H9 (cell line): ENCODE results near the gene ARHGEF2. TPM values are rescaled to one million over a fixed set of nuclear protein-coding genes. Genes with fewer than 3 reads are reported as not detected.

Experiments used
- DNase-seq: peaks from one replicate; pipeline ENCODE4 v3.0.0-alpha.2; 2017
- H2AFZ ChIP-seq: one replicate; pipeline ENCODE4 v1.6.1; 2013; ENCODE audit warnings: mild to moderate bottlenecking, low read length, control low read depth, moderate library complexity
- H2AK5ac ChIP-seq: 2 replicates; pipeline ENCODE4 v1.6.1; 2013; ENCODE audit warnings: low read length, control low read depth, mixed read lengths; ENCODE audit not compliant: insufficient read length
- H2BK120ac ChIP-seq: one replicate; pipeline ENCODE4 v1.6.1; 2013; ENCODE audit warnings: low read depth, mild to moderate bottlenecking, low read length, control low read depth, inconsistent platforms; ENCODE audit not compliant: poor library complexity, severe bottlenecking
- H2BK12ac ChIP-seq: 2 replicates; pipeline ENCODE4 v1.6.1; 2013; ENCODE audit warnings: low read length, control low read depth, mixed read lengths, low read depth; ENCODE audit not compliant: insufficient read length
- H2BK15ac ChIP-seq: 2 replicates; pipeline ENCODE4 v1.6.1; 2013; ENCODE audit warnings: low read depth, low read length, control low read depth
- H2BK20ac ChIP-seq: one replicate; pipeline ENCODE4 v1.6.1; 2013; ENCODE audit warnings: low read depth, mild to moderate bottlenecking, low read length, control low read depth, inconsistent platforms; ENCODE audit not compliant: poor library complexity, severe bottlenecking
- H2BK5ac ChIP-seq: 2 replicates; pipeline ENCODE4 v1.6.1; 2013; ENCODE audit warnings: low read length, control low read depth, mixed read lengths; ENCODE audit not compliant: insufficient read length
- H3K14ac ChIP-seq: 2 replicates; pipeline ENCODE4 v1.6.1; 2013; ENCODE audit warnings: low read length, control low read depth; ENCODE audit not compliant: insufficient read depth
- H3K18ac ChIP-seq: 2 replicates; pipeline ENCODE4 v1.6.1; 2013; ENCODE audit warnings: low read depth, mild to moderate bottlenecking, mixed read lengths, low read length, control low read depth; ENCODE audit not compliant: insufficient read length
- H3K23ac ChIP-seq: 2 replicates; pipeline ENCODE4 v1.6.1; 2013; ENCODE audit warnings: low read length, control low read depth, mixed read lengths, low read depth; ENCODE audit not compliant: insufficient read length
- H3K23me2 ChIP-seq: 2 replicates; pipeline ENCODE4 v1.6.1; 2013; ENCODE audit warnings: low read depth, mild to moderate bottlenecking, mixed read lengths, low read length, control low read depth; ENCODE audit not compliant: insufficient read length, poor library complexity, severe bottlenecking
- H3K27ac ChIP-seq: 2 replicates; pipeline ENCODE4 v1.5.1; 2013; ENCODE audit warnings: low read length, control low read depth, mixed read lengths, low read depth; ENCODE audit not compliant: insufficient read length
- H3K27me3 ChIP-seq: 2 replicates; pipeline ENCODE4 v1.6.1; 2013; ENCODE audit warnings: low read length, control low read depth, inconsistent platforms; ENCODE audit not compliant: insufficient read depth
- H3K4ac ChIP-seq: 2 replicates; pipeline ENCODE4 v1.6.1; 2013; ENCODE audit warnings: low read depth, mild to moderate bottlenecking, control low read depth, inconsistent platforms, low read length, moderate library complexity
- H3K4me1 ChIP-seq: 2 replicates; pipeline ENCODE4 v1.6.1; 2013; ENCODE audit warnings: low read length, control low read depth, inconsistent platforms; ENCODE audit not compliant: insufficient read depth
- H3K4me2 ChIP-seq: 2 replicates; pipeline ENCODE4 v1.6.1; 2013; ENCODE audit warnings: low read length, control low read depth, mixed read lengths; ENCODE audit not compliant: insufficient read length, insufficient read depth
- H3K56ac ChIP-seq: 2 replicates; pipeline ENCODE4 v1.6.1; 2013; ENCODE audit warnings: low read depth, mild to moderate bottlenecking, mixed read lengths, low read length, control low read depth; ENCODE audit not compliant: insufficient read length
- H3K79me1 ChIP-seq: 2 replicates; pipeline ENCODE4 v1.6.1; 2013; ENCODE audit warnings: low read depth, mild to moderate bottlenecking, moderate library complexity, low read length, control low read depth, inconsistent platforms; ENCODE audit not compliant: insufficient read depth, poor library complexity, severe bottlenecking
- H3K79me2 ChIP-seq: 2 replicates; pipeline ENCODE4 v1.6.1; 2013; ENCODE audit warnings: low read length, control low read depth, inconsistent platforms; ENCODE audit not compliant: insufficient read depth
- H3K9ac ChIP-seq: 2 replicates; pipeline ENCODE4 v1.6.1; 2013; ENCODE audit warnings: low read length, control low read depth, mixed read lengths; ENCODE audit not compliant: insufficient read length; ENCODE audit errors: extremely low read depth
- H3K9me3 ChIP-seq: one replicate; pipeline ENCODE4 v1.6.1; 2013; ENCODE audit warnings: low read depth, low read length, inconsistent platforms; ENCODE audit not compliant: control insufficient read depth
- H3T11ph ChIP-seq: one replicate; pipeline ENCODE4 v1.6.1; 2013; ENCODE audit warnings: mild to moderate bottlenecking, low read length, control low read depth, inconsistent platforms
- H4K20me1 ChIP-seq: one replicate; pipeline ENCODE4 v1.6.1; 2013; ENCODE audit not compliant: control insufficient read depth, insufficient read length, insufficient read depth
- H4K5ac ChIP-seq: 2 replicates; pipeline ENCODE4 v1.6.1; 2013; ENCODE audit warnings: low read depth, mild to moderate bottlenecking, mixed read lengths, low read length, control low read depth; ENCODE audit not compliant: insufficient read length
- H4K8ac ChIP-seq: replicated peaks from 2 replicates; pipeline ENCODE4 v1.6.1; 2013; ENCODE audit warnings: low read length, control low read depth, mixed read lengths, low read depth; ENCODE audit not compliant: insufficient read length
- H4K91ac ChIP-seq: 2 replicates; pipeline ENCODE4 v1.6.1; 2013; ENCODE audit warnings: low read depth, mild to moderate bottlenecking, moderate library complexity, mixed read lengths, low read length, control low read depth; ENCODE audit not compliant: insufficient read length
- H3K27ac Mint-ChIP-seq, 3 experiments: 2 replicates in 2 of 3; 3 replicates in 1 of 3; pipeline ENCODE4 v1.8.0; 2020 to 2021; ENCODE audit warnings: mixed read lengths in 3 of 3, mild to moderate bottlenecking in 1 of 3, moderate library complexity in 1 of 3
- H3K27me3 Mint-ChIP-seq: 2 replicates; pipeline ENCODE4 v1.8.0; 2021; ENCODE audit warnings: low read depth, mild to moderate bottlenecking, moderate library complexity, mixed read lengths
- H3K36me3 Mint-ChIP-seq, 3 experiments: 2 replicates in 2 of 3; 3 replicates in 1 of 3; pipeline ENCODE4 v1.8.0; 2020 to 2021; ENCODE audit warnings: low read depth in 3 of 3, mixed read lengths in 3 of 3; ENCODE audit not compliant: insufficient read depth in 1 of 3
- H3K4me1 Mint-ChIP-seq, 2 experiments: 2 replicates each; pipeline ENCODE4 v1.8.0; 2020; ENCODE audit warnings: mixed read lengths in 2 of 2
- H3K4me3 Mint-ChIP-seq, 2 experiments: 2 replicates in 1 of 2; 3 replicates in 1 of 2; pipeline ENCODE4 v1.8.0; 2020 to 2021; ENCODE audit warnings: mild to moderate bottlenecking in 2 of 2, mixed read lengths in 2 of 2, moderate library complexity in 1 of 2
- H3K9me3 Mint-ChIP-seq, 2 experiments: 2 replicates in 1 of 2; 3 replicates in 1 of 2; pipeline ENCODE4 v1.8.0; 2020; ENCODE audit warnings: mild to moderate bottlenecking in 2 of 2, mixed read lengths in 2 of 2, moderate library complexity in 1 of 2
- CTCF ChIP-seq: fragments of 200-600 bp; sonication (generic); conservative IDR thresholded peaks from 3 replicates; pipeline ENCODE4 v1.8.0; 2021; ENCODE audit warnings: antibody characterized with exemption, mild to moderate bottlenecking
- WGBS: extraction: QIAGEN DNeasy Blood & Tissue Kit; methylation state at CpG from one replicate; pipeline ENCODE4 v1.1.7; 2013; ENCODE audit warnings: missing lambda C conversion rate, low lambda C conversion rate, mixed read lengths; ENCODE audit not compliant: insufficient read length; ENCODE audit errors: extremely low coverage; 5-methylcytosine and 5-hydroxymethylcytosine counted together
- total RNA-seq: library from RNA; stranded (reverse); gene quantifications from 2 replicates; pipeline ENCODE4 v1.2.1, GENCODE V29; 2021

Gene ARHGEF2
- total RNA-seq, 1 experiment from 2014 or later = 111 TPM

GRCh38 chr1:156001662-156002171 lies 23.4 kb upstream of the ARHGEF2 start:
- H3K4me2 ChIP-seq = no peak overlapping the region
- H4K91ac ChIP-seq = no peak overlapping the region
- H2BK15ac ChIP-seq = no peak overlapping the region
- no peak overlapping the region for H2AFZ ChIP-seq
- no CpG with 5 or more reads among the region's 4 CpGs for WGBS
- H2BK120ac ChIP-seq = no peak overlapping the region
- no peak overlapping the region for H3K14ac ChIP-seq
- no peak for TF ChIP-seq CTCF
- no peak overlapping the region for H3K27ac ChIP-seq
- no peak overlapping the region for H3T11ph ChIP-seq
- no peak overlapping the region for H2BK5ac ChIP-seq
- peaks cover 0 to 2% (median 0%) of the 10 kb centered on the region in 3 experiments; a peak in 2 of 7 replicates for H3K36me3 Mint-ChIP-seq
- no peaks in the 10 kb centered on the region for H3K9me3 ChIP-seq
- DNase-seq = no peak
- H3K4me1 ChIP-seq = no peaks in the 10 kb centered on the region
- H2BK20ac ChIP-seq = no peak overlapping the region
- no peak overlapping the region; a peak in 1 of 7 replicates for H3K27ac Mint-ChIP-seq
- peaks cover 8 to 9% of the 10 kb centered on the region in 2 experiments for H3K4me1 Mint-ChIP-seq
- no peak overlapping the region for H3K23ac ChIP-seq
- H2AK5ac ChIP-seq = no peak overlapping the region
- H3K27me3 ChIP-seq = no peaks in the 10 kb centered on the region
- no peak overlapping the region for H3K18ac ChIP-seq
- H4K5ac ChIP-seq = no peak overlapping the region
- H3K56ac ChIP-seq = no peak overlapping the region
- no peaks in the 10 kb centered on the region for H3K9me3 Mint-ChIP-seq
- H3K79me1 ChIP-seq = no peaks in the 10 kb centered on the region
- no peak overlapping the region for H3K4me3 Mint-ChIP-seq
- H3K23me2 ChIP-seq = no peaks in the 10 kb centered on the region
- no peaks in the 10 kb centered on the region for H3K79me2 ChIP-seq
- no peak overlapping the region for H3K9ac ChIP-seq
- H4K8ac ChIP-seq = no peak overlapping the region
- no peaks in the 10 kb centered on the region for H4K20me1 ChIP-seq
- H3K4ac ChIP-seq = no peak overlapping the region
- no peak overlapping the region for H2BK12ac ChIP-seq
- peaks cover 2% of the 10 kb centered on the region; the same call in 1 of the 2 replicates for H3K27me3 Mint-ChIP-seq
